ENCODE measurements around the gene ZNF136.

Gene ZNF136

GRCh38 chr19:12217332-12217731 is 54.4 kb downstream of the ZNF136 start:
- H3K4me3 ChIP-seq: no peak overlapping the region
- no peaks in the 10 kb centered on the region for H3K4me1 ChIP-seq
- H3K36me3 ChIP-seq (replicated peaks): no peaks in the 10 kb centered on the region
- no peaks in the 10 kb centered on the region for H3K27me3 ChIP-seq (ENCODE audit: low read depth)
- no peak for DNase-seq (ENCODE audit: low spot score in 2 of 2)
- no peaks in the 10 kb centered on the region for H3K9me3 ChIP-seq
- in situ Hi-C loops (cut with MboI; ENCODE audit: low sequenced_read_pairs): no loop called here

GRCh38 chr19:12222980-12223630 is 60.2 kb downstream of the ZNF136 start:
- no peaks in the 10 kb centered on the region for H3K36me3 ChIP-seq (replicated peaks)
- in situ Hi-C loops (cut with MboI; ENCODE audit: low sequenced_read_pairs): no loop called here
- no peak for DNase-seq (ENCODE audit: low spot score in 2 of 2)
- H3K4me3 ChIP-seq: no peak overlapping the region
- no peaks in the 10 kb centered on the region for H3K4me1 ChIP-seq
- H3K9me3 ChIP-seq: peaks cover 5% of the 10 kb centered on the region; the same call in 1 of the 2 replicates
- no peaks in the 10 kb centered on the region for H3K27me3 ChIP-seq (ENCODE audit: low read depth)

DNA sequence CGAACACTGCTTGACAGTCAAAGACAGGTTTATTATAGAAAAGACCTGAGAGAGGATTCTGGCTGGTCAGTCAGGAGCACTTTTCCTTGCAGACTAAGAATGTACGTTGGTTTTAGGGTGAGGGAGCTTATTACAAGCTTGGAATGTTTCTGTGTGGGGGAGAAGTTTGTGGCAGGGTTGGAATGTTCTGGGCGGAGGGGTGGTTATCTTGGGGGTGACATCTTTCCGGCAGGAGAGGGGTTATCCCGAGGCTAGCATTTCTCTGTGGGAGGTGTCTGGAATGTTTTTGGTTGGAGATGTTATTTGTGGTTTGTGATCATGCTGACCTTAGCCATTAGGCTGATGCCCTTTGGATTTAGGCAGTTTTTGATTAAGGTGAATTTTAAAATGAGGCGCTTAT is 61.8 kb downstream of the ZNF136 start:
- no peak for DNase-seq (ENCODE audit: low spot score in 2 of 2)
- Histone ChIP-seq H3K27me3 (ENCODE audit: low read depth) (no peaks in the 10 kb centered on the region), H3K4me3 (no peak overlapping the region), H3K36me3 (replicated peaks) (no peaks in the 10 kb centered on the region), H3K4me1 (no peaks in the 10 kb centered on the region), H3K9me3 (peaks cover 5% of the 10 kb centered on the region; the same call in 1 of the 2 replicates)
- in situ Hi-C loops (cut with MboI; ENCODE audit: low sequenced_read_pairs): no loop called here

GRCh38 chr19:12229990-12230389 is 67.1 kb downstream of the ZNF136 start:
- DNase-seq (ENCODE audit: low spot score in 2 of 2): no peak
- Histone ChIP-seq H3K36me3 (replicated peaks) (no peaks in the 10 kb centered on the region), H3K4me3 (no peak overlapping the region), H3K27me3 (ENCODE audit: low read depth) (no peaks in the 10 kb centered on the region), H3K4me1 (no peaks in the 10 kb centered on the region), H3K9me3 (no peaks in the 10 kb centered on the region)
- in situ Hi-C loops (cut with MboI; ENCODE audit: low sequenced_read_pairs): no loop called here

DNA sequence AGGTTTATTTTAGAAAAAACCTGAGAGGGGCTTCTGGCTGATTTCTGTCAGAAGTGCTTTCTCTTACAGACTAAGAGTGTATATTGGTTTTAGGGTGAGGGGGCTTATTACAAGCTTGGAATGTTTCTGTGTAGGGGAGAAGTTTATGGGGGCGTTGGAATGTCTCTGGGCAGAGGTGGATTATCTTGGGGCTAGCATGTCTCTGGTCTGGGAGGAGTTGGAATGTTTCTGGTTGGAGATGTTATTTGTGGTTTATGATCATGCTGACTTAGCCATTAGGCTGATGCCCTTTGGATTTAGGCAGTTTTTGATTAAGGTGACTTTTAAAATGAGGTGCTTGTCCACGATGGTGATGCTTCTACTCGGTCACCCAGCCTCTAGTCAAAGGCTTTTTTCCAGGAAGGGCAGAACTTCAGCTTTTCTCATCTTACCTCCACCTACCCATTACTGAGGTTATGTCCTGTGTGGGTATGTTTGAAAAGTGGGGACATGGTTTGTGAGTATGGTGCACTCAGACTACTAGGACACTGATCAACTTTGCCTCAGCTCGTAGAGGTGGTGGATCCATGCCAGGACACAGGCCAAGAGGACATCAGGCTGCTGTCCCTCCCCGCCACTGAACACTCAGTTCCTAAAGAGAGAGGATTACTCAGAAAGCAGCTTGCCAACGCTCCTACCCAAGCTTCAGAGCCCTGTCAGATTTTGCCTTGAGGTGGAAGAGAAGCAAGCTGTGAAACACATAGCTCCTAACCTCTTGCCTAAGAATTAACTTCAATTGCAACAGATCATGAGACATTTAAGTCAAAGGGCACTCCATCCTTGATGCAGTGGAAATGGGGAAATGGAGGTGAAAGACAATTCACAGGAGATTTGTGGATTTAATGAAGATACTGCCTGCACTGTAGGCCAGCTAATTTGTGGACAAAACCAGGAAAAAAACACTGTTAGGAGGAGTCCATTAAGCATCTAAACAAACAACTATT is 68.1 kb downstream of the ZNF136 start:
- Histone ChIP-seq H3K27me3 (ENCODE audit: low read depth) (no peaks in the 10 kb centered on the region), H3K4me1 (no peaks in the 10 kb centered on the region), H3K9me3 (no peaks in the 10 kb centered on the region), H3K36me3 (replicated peaks) (no peaks in the 10 kb centered on the region), H3K4me3 (no peak overlapping the region)
- in situ Hi-C loops (cut with MboI; ENCODE audit: low sequenced_read_pairs): no loop called here
- no peak for DNase-seq (ENCODE audit: low spot score in 2 of 2)

DNA sequence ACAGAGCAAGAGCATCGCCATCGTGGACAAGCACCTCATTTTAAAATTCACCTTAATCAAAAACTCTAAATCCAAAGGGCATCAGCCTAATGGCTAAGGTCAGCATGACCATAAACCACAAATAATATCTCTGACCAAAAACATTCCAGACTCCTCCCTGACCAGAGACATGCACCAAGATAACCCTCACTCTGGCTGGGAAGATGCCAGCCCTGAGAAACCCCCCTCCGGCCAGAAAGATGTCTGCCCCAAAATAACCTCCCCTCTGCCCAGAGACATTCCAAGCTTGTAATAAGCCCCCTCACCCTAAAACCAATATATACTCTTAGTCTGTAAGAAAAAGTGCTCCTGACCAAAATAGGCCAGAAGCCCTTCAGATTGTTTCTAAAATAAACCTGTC is 70.1 kb downstream of the ZNF136 start:
- H3K36me3 ChIP-seq (replicated peaks): no peaks in the 10 kb centered on the region
- no peaks in the 10 kb centered on the region for H3K4me1 ChIP-seq
- in situ Hi-C loops (cut with MboI; ENCODE audit: low sequenced_read_pairs): no loop called here
- H3K4me3 ChIP-seq: no peak overlapping the region
- H3K27me3 ChIP-seq (ENCODE audit: low read depth): no peaks in the 10 kb centered on the region
- DNase-seq (ENCODE audit: low spot score in 2 of 2): no peak
- no peaks in the 10 kb centered on the region for H3K9me3 ChIP-seq

GRCh38 chr19:12237143-12237839 is 74.4 kb downstream of the ZNF136 start:
- Histone ChIP-seq H3K9me3 (no peaks in the 10 kb centered on the region), H3K27me3 (ENCODE audit: low read depth) (no peaks in the 10 kb centered on the region), H3K36me3 (replicated peaks) (no peaks in the 10 kb centered on the region), H3K4me3 (no peak overlapping the region), H3K4me1 (no peaks in the 10 kb centered on the region)
- in situ Hi-C loops (cut with MboI; ENCODE audit: low sequenced_read_pairs): no loop called here
- no peak for DNase-seq (ENCODE audit: low spot score in 2 of 2)
